B cell (primary cell): ENCODE results near the gene PRKCA. TPM values are rescaled to one million over a fixed set of nuclear protein-coding genes. Genes with fewer than 3 reads are reported as not detected.

Experiments used
- ATAC-seq: fragments of 200-7000 bp; cut with Tn5 transposase; one replicate; pipeline ENCODE4 v1.10.0; 2021; ENCODE audit warnings: low read depth, mild to moderate bottlenecking, moderate number of reproducible peaks, moderate library complexity
- CTCF ChIA-PET: fragments of 350-600 bp; sonication (Branson Sonifier 250); formaldehyde crosslinking; loops from one replicate; lab custom pipeline; 2021; ENCODE audit warnings: antibody characterized with exemption, inconsistent platforms; lab: Charles Lee
- POLR2A ChIA-PET: fragments of 350-600 bp; sonication (Branson Sonifier 250); formaldehyde crosslinking; loops from one replicate; lab custom pipeline; 2021; ENCODE audit warnings: antibody characterized with exemption; lab: Charles Lee
- DNase-seq: peaks from one replicate; pipeline ENCODE4 v3.0.0; 2013
- H2AFZ ChIP-seq: 2 replicates; pipeline ENCODE4 v1.6.1; 2012; ENCODE audit warnings: mild to moderate bottlenecking, low read depth, low read length; ENCODE audit not compliant: insufficient read depth, poor library complexity, severe bottlenecking
- H3K27ac ChIP-seq, 2 donors: 1 replicate in 1 of 2; 2 replicates in 1 of 2; pipeline ENCODE4 v1.5.1; 2012 to 2013; ENCODE audit warnings: low read length in 2 of 2, mild to moderate bottlenecking in 2 of 2, moderate library complexity in 1 of 2
- H3K27me3 ChIP-seq, 4 experiments: fragments of 200-600 bp in 1 of 4; sonication (generic) in 1 of 4; replicated peaks in 1 of 4; 1 replicate in 2 of 4; 2 replicates in 2 of 4; pipeline versions ENCODE4 v1.6.1 to v1.7.0; 2013 to 2016; ENCODE audit warnings: low read length in 3 of 4, mild to moderate bottlenecking in 2 of 4, mixed read lengths in 1 of 4, moderate library complexity in 1 of 4; ENCODE audit not compliant: insufficient read depth in 4 of 4, control insufficient read depth in 3 of 4; ENCODE audit errors: control extremely low read depth in 1 of 4
- H3K36me3 ChIP-seq, 2 experiments: replicated peaks in 1 of 2; 1 replicate in 1 of 2; 2 replicates in 1 of 2; pipeline versions ENCODE4 v1.6.1 to v1.7.1; 2013; ENCODE audit warnings: low read length in 1 of 2; ENCODE audit not compliant: insufficient read depth in 2 of 2, control insufficient read depth in 1 of 2; ENCODE audit errors: control extremely low read depth in 1 of 2, extremely low read depth in 1 of 2
- H3K4me1 ChIP-seq, 2 donors: fragments of 200-600 bp in 1 of 2; sonication (generic) in 1 of 2; 1 replicate in 1 of 2; 2 replicates in 1 of 2; pipeline versions ENCODE4 v1.5.1 to v1.6.1; 2013 to 2017; ENCODE audit warnings: low read length in 2 of 2; ENCODE audit not compliant: control insufficient read depth in 2 of 2, insufficient read depth in 2 of 2
- H3K4me2 ChIP-seq: replicated peaks from 2 replicates; pipeline ENCODE3; 2012; ENCODE audit warnings: mild to moderate bottlenecking, low read depth, low read length; ENCODE audit not compliant: poor library complexity, severe bottlenecking
- H3K4me3 ChIP-seq, 5 experiments: fragments of 200-600 bp in 1 of 5; sonication (generic) in 1 of 5; 1 replicate in 3 of 5; 2 replicates in 2 of 5; pipeline versions ENCODE4 v1.5.1 to v1.7.0; 2011 to 2016; ENCODE audit warnings: low read length in 4 of 5, mild to moderate bottlenecking in 4 of 5, low read depth in 2 of 5, control low read depth in 1 of 5, moderate library complexity in 1 of 5; ENCODE audit not compliant: insufficient read depth in 1 of 5; ENCODE audit errors: control extremely low read depth in 1 of 5, extremely low read depth in 1 of 5
- H3K79me2 ChIP-seq: fragments of 200-600 bp; sonication (generic); one replicate; pipeline ENCODE4 v1.6.0; 2016; ENCODE audit warnings: low read length; ENCODE audit not compliant: control insufficient read depth, insufficient read depth
- H3K9ac ChIP-seq: fragments of 200-600 bp; sonication (generic); 2 replicates; pipeline ENCODE4 v1.6.1; 2017; ENCODE audit warnings: mild to moderate bottlenecking, low read length, moderate library complexity
- H3K9me3 ChIP-seq, 3 donors: one replicate each; pipeline versions ENCODE4 v1.6.1 to v1.7.1; 2013; ENCODE audit warnings: low read length in 2 of 3; ENCODE audit not compliant: control insufficient read depth in 2 of 3, insufficient read depth in 1 of 3; ENCODE audit errors: control extremely low read depth in 1 of 3
- H4K20me1 ChIP-seq: 2 replicates; pipeline ENCODE4 v1.6.0; 2012; ENCODE audit warnings: mild to moderate bottlenecking, low read length; ENCODE audit not compliant: insufficient read depth, control insufficient read depth, poor library complexity, severe bottlenecking
- H3K27ac Mint-ChIP-seq: one replicate; pipeline ENCODE4 v1.8.0; 2021; ENCODE audit warnings: mixed read lengths
- H3K27me3 Mint-ChIP-seq: one replicate; pipeline ENCODE4 v1.8.0; 2021; ENCODE audit warnings: mixed read lengths
- H3K4me1 Mint-ChIP-seq: one replicate; pipeline ENCODE4 v1.8.0; 2021; ENCODE audit warnings: mixed read lengths
- H3K4me3 Mint-ChIP-seq: one replicate; pipeline ENCODE4 v1.8.0; 2021; ENCODE audit warnings: mixed read lengths
- H3K9me3 Mint-ChIP-seq: one replicate; pipeline ENCODE4 v1.8.0; 2022; ENCODE audit warnings: mixed read lengths; ENCODE audit not compliant: insufficient read depth
- EZH2 ChIP-seq: IDR thresholded peaks from 2 replicates; pipeline ENCODE4 v1.6.1; 2012; ENCODE audit warnings: borderline replicate concordance, low read depth, mild to moderate bottlenecking, moderate library complexity, low read length; ENCODE audit not compliant: insufficient read depth, poor library complexity, severe bottlenecking
- WGBS: methylation state at CpG from one replicate; pipeline ENCODE4 v1.1.5; 2013; ENCODE audit warnings: missing lambda C conversion rate; ENCODE audit not compliant: insufficient coverage; 5-methylcytosine and 5-hydroxymethylcytosine counted together
- intact Hi-C: fragments of 100-400 bp; cut with micrococcal nuclease; formaldehyde crosslinking; loops from one replicate; pipeline ENCODE4 v1.10.0; 2022
- polyA plus RNA-seq: library from polyadenylated mRNA; depleted of rRNA; stranded (reverse); fragments of >200 nt; gene quantifications from 2 replicates; pipeline ENCODE4 v1.2.3, GENCODE V29; 2012
- total RNA-seq, 2 donors: library from RNA; stranded (reverse); fragments of 120-200 nt in 1 of 2; gene quantifications; 1 replicate in 1 of 2; 2 replicates in 1 of 2; pipeline versions ENCODE4 v1.2.3 to v1.2.4, GENCODE V29; 2013 to 2022
- TF ChIP-seq, protein P1 (sequence below): fragments of 200-600 bp; IDR thresholded peaks from one replicate; pipeline ENCODE4 v1.8.0; 2022; ENCODE audit warnings: antibody characterized with exemption, mild to moderate bottlenecking

Gene PRKCA
- total and polyA plus RNA-seq, 2 donors (not counting 1 experiment from before 2014, with no cell fraction given), result 0.33 to 7.7 TPM

DNA sequence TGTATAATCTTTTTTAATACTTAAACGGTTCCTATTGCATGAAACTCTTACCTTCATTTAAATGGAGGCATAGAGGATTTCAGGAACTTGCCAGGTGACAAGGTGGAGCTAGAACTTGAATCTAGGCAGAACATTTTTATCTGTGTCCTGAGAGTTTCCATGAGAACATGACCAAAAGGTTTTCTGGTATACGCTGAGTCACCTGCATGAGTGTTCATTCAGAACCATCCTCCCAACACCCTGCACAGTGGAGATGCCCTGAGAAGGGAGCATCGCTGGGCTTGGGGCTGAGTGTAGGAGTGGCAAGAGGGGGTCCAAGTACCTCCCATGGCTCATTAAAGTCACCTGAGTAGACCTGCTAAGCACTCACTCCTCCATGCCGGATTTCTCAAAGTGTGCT lies 362.8 kb downstream of the PRKCA start:
- H3K4me3 Mint-ChIP-seq, result no peak overlapping the region
- no peaks in the 10 kb centered on the region for H3K9me3 Mint-ChIP-seq
- Histone ChIP-seq H3K36me3 (no peaks in the 10 kb centered on the region), H3K4me2 (no peak overlapping the region), H3K79me2 (no peaks in the 10 kb centered on the region), H3K9me3 (no peaks in the 10 kb centered on the region), H4K20me1 (no peaks in the 10 kb centered on the region), H2AFZ (no peak overlapping the region), H3K27ac (no peak overlapping the region), H3K4me3 (no peak overlapping the region), H3K9ac (no peak overlapping the region), H3K27me3 (no peaks in the 10 kb centered on the region), H3K4me1 (no peaks in the 10 kb centered on the region)
- DNase-seq (no peak), ATAC-seq (no peak)
- ChIA-PET CTCF (no interaction called here), POLR2A (no interaction called here)
- no peak for TF ChIP-seq EZH2
- TF ChIP-seq, protein P1, sequence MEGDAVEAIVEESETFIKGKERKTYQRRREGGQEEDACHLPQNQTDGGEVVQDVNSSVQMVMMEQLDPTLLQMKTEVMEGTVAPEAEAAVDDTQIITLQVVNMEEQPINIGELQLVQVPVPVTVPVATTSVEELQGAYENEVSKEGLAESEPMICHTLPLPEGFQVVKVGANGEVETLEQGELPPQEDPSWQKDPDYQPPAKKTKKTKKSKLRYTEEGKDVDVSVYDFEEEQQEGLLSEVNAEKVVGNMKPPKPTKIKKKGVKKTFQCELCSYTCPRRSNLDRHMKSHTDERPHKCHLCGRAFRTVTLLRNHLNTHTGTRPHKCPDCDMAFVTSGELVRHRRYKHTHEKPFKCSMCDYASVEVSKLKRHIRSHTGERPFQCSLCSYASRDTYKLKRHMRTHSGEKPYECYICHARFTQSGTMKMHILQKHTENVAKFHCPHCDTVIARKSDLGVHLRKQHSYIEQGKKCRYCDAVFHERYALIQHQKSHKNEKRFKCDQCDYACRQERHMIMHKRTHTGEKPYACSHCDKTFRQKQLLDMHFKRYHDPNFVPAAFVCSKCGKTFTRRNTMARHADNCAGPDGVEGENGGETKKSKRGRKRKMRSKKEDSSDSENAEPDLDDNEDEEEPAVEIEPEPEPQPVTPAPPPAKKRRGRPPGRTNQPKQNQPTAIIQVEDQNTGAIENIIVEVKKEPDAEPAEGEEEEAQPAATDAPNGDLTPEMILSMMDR, result no peak
- peaks cover 10% of the 10 kb centered on the region for H3K27me3 Mint-ChIP-seq
- WGBS, result 100% methylated on average over 1 of the region's 4 CpGs
- intact Hi-C loops, result no loop called here
- H3K27ac Mint-ChIP-seq, result no peak overlapping the region
- H3K4me1 Mint-ChIP-seq, result no peaks in the 10 kb centered on the region

DNA sequence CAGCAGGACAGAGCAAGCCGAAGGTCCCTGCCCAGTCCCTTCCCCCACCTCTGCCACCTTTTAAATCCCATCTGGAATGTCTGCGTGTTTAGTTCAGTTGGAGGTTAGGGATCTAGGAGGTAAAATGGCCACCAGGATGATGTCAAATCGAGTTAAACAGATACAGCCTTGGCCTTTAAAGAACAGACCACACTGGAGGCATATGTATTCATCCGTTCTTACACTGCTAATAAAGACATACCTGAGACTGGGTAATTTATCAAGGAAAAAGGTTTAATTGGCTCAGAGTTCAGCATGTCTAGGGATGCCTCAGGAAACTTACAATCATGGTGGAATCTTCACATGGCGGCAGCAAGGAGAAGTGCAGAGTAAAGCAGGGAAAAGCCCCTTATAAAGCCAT lies 364.7 kb downstream of the PRKCA start:
- H3K9me3 Mint-ChIP-seq, result no peaks in the 10 kb centered on the region
- CTCF ChIA-PET, result no interaction called here
- ATAC-seq, result no peak
- no peak for TF ChIP-seq EZH2
- TF ChIP-seq, protein P1, result no peak
- H3K4me3 Mint-ChIP-seq, result no peak overlapping the region
- Histone ChIP-seq H2AFZ (no peak overlapping the region), H3K9me3 (no peaks in the 10 kb centered on the region), H3K36me3 (no peaks in the 10 kb centered on the region), H3K4me3 (no peak overlapping the region), H4K20me1 (no peaks in the 10 kb centered on the region), H3K79me2 (no peaks in the 10 kb centered on the region), H3K27ac (no peak overlapping the region), H3K9ac (no peak overlapping the region), H3K4me1 (no peaks in the 10 kb centered on the region), H3K27me3 (no peaks in the 10 kb centered on the region), H3K4me2 (no peak overlapping the region)
- no peak overlapping the region for H3K27ac Mint-ChIP-seq
- POLR2A ChIA-PET, result no interaction called here
- no peaks in the 10 kb centered on the region for H3K4me1 Mint-ChIP-seq
- no peak for DNase-seq
- intact Hi-C loops, result no loop called here
- H3K27me3 Mint-ChIP-seq, result peaks cover 10% of the 10 kb centered on the region
- 100% methylated on average over 1 of the region's 5 CpGs for WGBS
